GM12878 (cell line): ENCODE data around the gene AJM1.

Experiments
- NBN ChIP-seq: fragments of 450-650 bp; IDR thresholded peaks from 2 replicates; pipeline ENCODE4 v1.6.1; 2016
- NFYB ChIP-seq: IDR thresholded peaks from 2 replicates; pipeline ENCODE4 v1.6.1; 2011; ENCODE audit warnings: low read depth, mild to moderate bottlenecking, low read length, improper control_type of control experiment, moderate library complexity; ENCODE audit not compliant: insufficient read depth
- TF ChIP-seq, protein P1 (sequence below), 3 experiments: IDR thresholded peaks in 2 of 3; conservative IDR thresholded peaks in 1 of 3; 2 replicates each; pipeline ENCODE4 v1.5.1; 2011; ENCODE audit warnings: low read depth in 3 of 3, low read length in 3 of 3, mild to moderate bottlenecking in 3 of 3, control low read depth in 2 of 3, moderate library complexity in 2 of 3, inconsistent platforms in 1 of 3, mixed read lengths in 1 of 3; ENCODE audit not compliant: control insufficient read depth in 2 of 3, insufficient read depth in 1 of 3; ENCODE audit errors: extremely low read depth in 1 of 3

DNA sequence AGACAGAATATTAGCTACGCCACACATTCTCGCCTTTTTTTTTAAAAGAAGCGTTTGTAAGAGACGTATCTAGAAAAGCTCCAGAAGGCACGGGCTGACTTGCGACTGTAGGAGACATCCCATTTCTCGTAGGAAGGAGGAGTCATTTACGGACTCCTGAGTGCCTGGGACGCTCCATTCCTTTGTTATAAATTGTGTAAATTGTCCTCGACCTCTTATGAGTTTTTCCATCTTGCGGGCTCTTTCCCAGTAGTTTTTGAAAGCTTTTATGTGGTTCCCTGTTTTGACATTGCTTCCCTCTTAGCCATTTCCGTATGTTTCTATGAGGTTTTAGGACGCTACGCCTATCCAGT, 33.5 kb upstream of the AJM1 start:
- TF ChIP-seq NBN (no peak), NFYB (no peak)
- TF ChIP-seq, protein P1, sequence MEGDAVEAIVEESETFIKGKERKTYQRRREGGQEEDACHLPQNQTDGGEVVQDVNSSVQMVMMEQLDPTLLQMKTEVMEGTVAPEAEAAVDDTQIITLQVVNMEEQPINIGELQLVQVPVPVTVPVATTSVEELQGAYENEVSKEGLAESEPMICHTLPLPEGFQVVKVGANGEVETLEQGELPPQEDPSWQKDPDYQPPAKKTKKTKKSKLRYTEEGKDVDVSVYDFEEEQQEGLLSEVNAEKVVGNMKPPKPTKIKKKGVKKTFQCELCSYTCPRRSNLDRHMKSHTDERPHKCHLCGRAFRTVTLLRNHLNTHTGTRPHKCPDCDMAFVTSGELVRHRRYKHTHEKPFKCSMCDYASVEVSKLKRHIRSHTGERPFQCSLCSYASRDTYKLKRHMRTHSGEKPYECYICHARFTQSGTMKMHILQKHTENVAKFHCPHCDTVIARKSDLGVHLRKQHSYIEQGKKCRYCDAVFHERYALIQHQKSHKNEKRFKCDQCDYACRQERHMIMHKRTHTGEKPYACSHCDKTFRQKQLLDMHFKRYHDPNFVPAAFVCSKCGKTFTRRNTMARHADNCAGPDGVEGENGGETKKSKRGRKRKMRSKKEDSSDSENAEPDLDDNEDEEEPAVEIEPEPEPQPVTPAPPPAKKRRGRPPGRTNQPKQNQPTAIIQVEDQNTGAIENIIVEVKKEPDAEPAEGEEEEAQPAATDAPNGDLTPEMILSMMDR (IDR thresholded peaks at IDR 0.05 in 2 of 3, conservative IDR thresholded peaks at IDR 0.05 in 1 of 3; ENCODE audit: control insufficient read depth in 2 of 3, extremely low read depth in 1 of 3, insufficient read depth in 1 of 3, low read depth in 3 of 3, low read length in 3 of 3): no peak
